Inflammatory macrophage treated with lipopolysaccharide for 4 hours (primary cell): Measurements from ENCODE around the gene LAMP1.
"Not testable (repeated sequence)": the region's sequence is repeated elsewhere in the genome, so short reads cannot be mapped to it uniquely, and the experiment has no call there.

ENCODE experiments used
- DNase-seq: peaks from one replicate; pipeline ENCODE4 v3.0.0-alpha.2; 2020

The LAMP1 gene

GRCh38 chr13:113328851-113329250, 31.8 kb downstream of the LAMP1 start:
- no peak for DNase-seq

DNA sequence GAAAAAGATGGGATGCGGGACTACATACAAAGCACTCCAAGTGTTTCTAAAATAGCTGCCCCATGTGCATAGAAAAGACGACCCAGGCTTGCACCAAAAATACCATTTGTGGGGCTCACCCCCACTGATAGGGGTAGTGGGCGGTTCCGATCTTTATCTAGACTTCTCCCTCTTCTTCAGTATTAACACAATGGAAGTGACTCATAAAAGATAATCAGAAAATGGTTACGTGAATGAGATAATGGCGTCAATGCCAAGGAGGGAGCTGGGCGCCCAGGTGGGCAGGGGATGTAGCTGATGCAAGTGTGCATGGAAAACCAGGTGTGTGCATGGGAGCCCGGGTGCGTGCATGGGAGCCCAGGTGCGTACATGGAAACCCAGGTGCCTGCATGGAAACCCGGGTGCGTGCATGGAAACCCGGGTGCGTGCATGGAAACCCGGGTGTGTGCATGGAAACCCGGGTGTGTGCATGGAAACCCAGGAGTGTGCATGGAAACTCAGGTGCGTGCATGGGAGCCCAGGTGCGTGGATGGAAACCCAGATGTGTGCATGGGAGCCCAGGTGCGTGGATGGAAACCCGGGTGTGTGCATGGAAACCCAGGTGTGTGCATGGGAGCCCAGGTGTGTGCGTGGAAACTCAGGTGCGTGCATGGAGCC, 32.7 kb downstream of the LAMP1 start:
- no peak for DNase-seq

DNA sequence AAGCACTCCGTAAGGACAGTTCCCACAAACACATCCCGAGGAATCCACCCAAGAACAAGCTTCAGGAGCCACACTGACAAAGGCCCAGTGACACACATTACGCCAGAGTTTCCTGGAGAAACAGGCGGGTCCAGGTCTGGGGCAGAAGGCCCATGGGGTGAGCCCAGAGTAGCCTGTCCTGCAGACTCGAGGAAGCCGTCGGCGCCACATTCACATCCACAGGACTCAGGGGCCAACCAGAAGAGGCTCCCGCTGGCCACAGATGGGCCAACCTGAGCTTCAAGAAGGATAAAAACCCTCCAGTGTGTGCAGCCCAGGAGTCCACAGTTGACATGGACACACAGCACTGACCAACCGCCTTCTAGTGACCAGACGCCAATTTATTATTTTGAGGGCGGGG, 35.6 kb downstream of the LAMP1 start:
- no peak for DNase-seq

DNA sequence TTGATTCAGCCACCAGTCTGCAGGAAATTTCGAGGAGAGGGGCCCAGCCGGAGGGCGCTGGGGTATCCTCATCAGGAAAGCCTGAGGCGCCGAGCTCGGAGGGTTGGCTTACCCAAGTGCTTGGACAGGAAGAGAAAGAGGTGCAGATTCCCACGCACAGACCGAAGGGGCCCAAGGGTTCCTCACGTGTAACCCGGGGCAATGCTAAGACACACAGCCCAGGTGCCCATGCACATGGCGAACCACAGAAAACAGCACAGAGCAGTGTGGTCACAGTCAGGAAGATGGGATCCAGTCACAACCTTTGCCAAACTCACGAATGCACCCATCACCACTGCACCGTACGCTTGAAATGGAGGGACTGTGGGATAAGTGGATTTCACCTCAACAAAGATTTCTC, 36.0 kb downstream of the LAMP1 start:
- DNase-seq, result no peak

DNA sequence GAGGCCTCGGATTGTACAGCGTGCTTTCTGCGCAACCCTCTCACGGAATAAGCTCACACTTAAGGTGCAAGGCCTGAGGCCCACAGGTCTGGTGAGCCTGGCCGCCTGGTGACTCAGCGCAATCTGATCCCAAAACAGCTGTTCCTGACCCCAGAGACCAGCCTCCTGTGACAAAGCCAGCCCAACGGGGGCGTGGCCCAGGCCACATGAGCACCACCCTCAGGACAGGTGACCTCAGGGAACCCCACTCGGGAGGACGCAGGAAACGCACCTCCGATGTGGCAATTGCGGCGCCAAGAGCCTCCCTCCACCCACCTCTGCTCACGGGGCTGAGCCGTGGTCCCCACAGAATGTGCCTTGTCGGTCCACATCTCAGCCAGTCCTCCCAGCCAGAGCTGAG, 40.5 kb downstream of the LAMP1 start:
- no peak for DNase-seq

- no peak for DNase-seq
Measured at GRCh38 chr13:113337976-113338375, 40.9 kb downstream of the LAMP1 start.

- DNase-seq, result no peak
Measured at GRCh38 chr13:113338451-113338850, 41.4 kb downstream of the LAMP1 start.

GRCh38 chr13:113342820-113343691, 46.0 kb downstream of the LAMP1 start:
- DNase-seq, result no peak

GRCh38 chr13:113343692-113343968, 46.6 kb downstream of the LAMP1 start:
- no peak for DNase-seq

DNA sequence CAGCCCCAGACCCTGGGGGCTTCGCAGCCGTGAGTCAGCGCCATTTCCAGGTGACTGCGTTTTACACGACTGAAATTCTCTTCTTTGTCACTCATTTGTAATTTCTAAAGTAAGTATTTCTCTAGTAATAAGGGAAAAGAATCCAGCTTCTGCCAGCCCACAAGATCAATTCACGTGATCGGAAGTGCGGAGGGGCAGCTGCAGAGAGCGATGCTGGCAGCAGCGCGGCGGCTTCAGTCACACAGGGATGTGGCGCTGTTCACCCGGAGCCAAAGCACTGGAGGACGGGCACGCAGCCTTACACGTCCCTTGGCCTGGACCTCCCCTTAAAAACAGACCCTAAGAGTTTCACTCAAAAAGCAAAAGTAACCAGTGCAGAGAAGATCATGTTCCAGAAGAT, 48.4 kb downstream of the LAMP1 start:
- DNase-seq, result no peak

GRCh38 chr13:113347736-113348225, 50.7 kb downstream of the LAMP1 start:
- not testable (repeated sequence) for DNase-seq

DNA sequence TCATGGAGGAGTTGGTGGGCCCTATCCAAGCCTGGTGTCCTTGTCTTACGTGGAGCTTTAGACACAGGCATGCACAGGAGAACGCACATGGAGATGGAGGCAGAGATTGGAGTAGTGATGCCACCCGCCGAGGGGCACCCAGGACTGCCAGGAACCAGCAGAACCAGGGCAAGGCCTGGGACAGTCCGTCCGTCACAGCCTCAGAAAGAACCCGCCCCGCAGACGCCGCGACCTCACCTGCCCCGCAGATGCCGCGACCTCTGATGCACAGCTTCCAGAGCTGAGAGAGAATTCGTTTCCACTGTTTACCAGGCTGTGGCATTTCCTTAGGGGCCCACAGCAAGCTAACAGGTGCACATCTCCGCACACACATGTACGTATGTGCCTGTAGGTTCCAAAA, 51.6 kb downstream of the LAMP1 start:
- DNase-seq, result no peak

DNA sequence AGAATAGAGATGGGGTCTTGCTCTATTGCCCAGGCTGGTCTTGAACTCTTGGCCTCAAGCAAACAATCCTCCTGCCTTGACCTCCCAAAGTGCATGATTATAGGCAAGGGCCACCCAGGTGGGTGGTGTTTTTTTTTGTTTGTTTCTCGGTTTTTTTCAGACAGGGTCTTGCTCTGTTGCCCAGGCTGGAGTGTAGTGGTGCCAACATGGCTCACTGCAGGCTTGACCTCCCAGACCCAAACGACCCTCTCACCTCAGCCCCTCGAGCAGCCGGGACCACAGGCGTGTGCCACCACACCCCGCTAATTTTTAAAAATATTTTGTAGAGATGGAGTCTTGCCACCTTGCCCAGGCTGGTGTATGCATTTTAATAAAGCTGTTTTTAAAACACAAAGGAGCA, 52.0 kb downstream of the LAMP1 start:
- no peak for DNase-seq

- DNase-seq, result no peak
Measured at GRCh38 chr13:113349491-113349890, 52.5 kb downstream of the LAMP1 start.

DNA sequence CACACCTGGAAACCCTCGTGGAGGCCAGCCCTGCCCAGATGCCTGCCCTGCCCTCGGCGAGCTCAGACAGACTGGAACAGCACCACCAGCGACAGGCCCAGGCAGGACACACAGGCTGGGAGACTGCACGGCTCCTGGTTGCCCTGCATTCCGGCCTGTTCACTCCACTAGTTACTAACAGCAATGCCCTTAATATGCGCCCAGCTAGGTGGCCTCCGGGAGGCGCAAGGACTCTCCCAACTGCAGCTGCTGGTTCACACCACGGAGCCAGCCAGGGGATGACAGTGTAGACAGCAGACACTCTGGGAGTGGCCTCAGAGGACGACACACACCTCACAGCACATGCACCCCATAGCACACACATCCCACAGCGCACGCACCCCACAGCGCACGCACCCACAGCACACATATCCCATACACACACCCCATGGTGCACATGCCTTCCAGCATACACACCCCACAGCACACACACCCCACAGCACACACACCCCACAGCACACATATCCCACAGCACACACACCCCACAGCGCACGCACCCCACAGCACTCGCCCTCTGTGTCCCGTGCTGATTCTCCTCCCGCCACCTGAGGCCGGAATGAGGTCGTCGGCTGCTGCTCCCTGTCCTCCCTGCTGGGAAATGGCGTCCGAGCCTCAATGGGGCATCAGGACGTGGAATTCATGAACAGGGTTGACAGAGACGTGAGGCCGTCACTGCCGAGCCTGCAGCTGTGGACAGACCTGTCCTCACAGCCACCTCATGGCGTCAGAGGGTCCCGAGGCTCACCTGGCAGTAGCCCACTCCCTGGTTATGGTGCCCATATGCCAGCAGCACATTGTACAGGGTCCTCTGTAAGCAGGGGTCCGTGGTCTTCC, 53.3 kb downstream of the LAMP1 start:
- no peak for DNase-seq

- DNase-seq, result no peak
Measured at GRCh38 chr13:113350938-113351335, 53.9 kb downstream of the LAMP1 start.

DNA sequence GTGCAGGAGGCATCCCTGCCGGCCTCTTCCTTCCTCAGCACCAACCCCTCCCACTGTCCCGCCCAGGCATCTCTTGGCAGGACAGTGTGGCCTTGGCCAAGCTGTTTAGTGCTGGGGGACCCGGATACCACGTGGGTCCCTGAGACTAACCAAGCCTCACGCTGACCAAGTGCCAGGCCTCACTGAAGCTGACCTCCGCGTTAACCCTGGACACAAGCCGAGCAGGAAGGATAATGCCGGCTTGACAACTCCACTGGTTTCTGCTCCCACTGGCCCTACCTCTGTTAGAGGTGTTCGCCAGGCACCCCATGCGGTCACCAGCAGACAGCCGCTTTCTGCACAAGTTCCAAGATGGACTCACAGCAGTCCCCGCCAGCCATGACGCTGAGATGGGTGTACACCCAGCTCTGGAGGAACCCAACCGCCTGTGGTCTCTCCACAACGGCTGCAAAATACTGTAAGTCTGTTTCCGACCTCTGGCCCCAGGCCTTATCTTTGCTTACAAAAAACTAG, 54.5 kb downstream of the LAMP1 start:
- DNase-seq, result no peak

DNA sequence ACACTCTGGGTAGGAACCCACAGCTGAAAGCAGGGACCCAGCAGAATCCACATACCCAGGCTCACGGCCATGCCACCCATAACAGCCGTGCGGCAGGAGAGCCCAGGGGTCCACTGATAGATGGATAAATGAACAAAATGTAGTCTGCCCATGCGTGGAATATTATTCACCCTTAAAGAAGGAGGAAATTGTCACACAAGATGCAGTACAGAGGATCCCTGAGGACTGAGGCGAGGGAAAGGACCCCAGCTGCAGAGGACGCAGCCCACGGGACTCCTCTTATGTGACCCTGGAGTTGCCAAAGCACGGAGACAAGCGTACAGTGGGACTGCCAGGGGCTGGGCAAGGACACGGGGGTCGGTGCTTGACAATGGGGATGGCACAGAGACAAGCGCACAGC, 56.2 kb downstream of the LAMP1 start:
- no peak for DNase-seq

GRCh38 chr13:113354831-113355610, 58.0 kb downstream of the LAMP1 start:
- DNase-seq, result no peak

DNA sequence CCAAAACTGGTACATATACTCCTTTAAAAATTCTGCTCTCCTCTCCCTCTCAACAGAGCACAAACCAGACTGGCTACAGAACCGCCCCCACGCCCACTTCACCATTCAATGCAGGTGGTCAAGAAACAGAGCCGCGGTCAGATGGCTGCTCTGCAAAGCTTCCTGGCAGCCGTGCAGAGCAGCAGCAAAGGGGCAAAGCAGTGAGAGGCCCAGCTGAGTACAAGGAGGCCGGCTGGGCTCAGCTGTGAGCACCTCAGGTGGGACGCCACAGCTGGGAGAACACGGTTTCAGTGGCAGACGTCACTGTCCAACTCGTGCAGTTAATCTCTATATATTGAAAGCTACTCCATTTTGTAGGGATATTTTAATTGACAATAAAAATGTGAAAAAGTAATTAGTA, 58.6 kb downstream of the LAMP1 start:
- DNase-seq, result no peak

DNA sequence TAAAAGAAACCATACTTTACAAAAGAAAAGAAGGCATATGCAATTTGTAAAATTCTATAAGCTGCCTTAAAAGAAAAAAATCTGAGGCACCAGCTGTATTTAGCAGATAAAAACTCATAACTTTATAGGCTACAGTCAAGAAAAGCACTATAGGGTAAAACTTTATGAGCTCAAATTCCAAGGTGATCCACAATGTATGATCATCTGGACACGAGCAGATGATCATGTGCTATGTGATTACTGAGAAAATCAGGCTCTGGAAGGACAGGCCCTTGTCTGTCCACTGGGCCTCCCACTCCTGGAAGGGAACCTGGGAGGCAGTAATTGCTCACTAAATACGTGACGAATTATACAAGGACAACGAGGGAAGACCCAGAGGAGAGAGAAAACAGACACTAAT, 59.6 kb downstream of the LAMP1 start:
- DNase-seq, result no peak

DNA sequence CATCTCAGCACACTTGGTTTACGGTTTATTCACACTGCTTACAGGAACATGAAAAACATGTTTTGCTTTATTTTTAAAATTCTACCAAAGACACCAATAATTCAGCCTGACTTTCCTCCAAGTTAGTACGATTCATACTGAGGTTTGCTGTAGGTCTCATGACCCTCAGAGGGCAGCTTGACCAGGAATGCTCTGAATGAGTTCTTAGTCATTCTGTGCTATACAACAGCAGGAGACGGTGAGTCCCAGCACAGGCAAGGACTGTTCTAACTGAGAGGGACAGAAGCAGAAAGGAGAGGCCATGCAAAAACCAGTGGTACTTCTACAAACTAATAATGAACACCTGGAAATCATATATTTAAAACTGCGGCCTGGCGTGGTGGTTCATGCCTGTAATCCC, 60.5 kb downstream of the LAMP1 start:
- no peak for DNase-seq
